B cell (primary cell): ENCODE results near the gene TCAIM. TPM values are rescaled to one million over a fixed set of nuclear protein-coding genes. Genes with fewer than 3 reads are reported as not detected.

Experiments used
- ATAC-seq: fragments of 200-7000 bp; cut with Tn5 transposase; one replicate; pipeline ENCODE4 v1.10.0; 2021; ENCODE audit warnings: low read depth, mild to moderate bottlenecking, moderate number of reproducible peaks, moderate library complexity
- CTCF ChIA-PET: fragments of 350-600 bp; sonication (Branson Sonifier 250); formaldehyde crosslinking; loops from one replicate; lab custom pipeline; 2021; ENCODE audit warnings: antibody characterized with exemption, inconsistent platforms; lab: Charles Lee
- POLR2A ChIA-PET: fragments of 350-600 bp; sonication (Branson Sonifier 250); formaldehyde crosslinking; loops from one replicate; lab custom pipeline; 2021; ENCODE audit warnings: antibody characterized with exemption; lab: Charles Lee
- DNase-seq: peaks from one replicate; pipeline ENCODE4 v3.0.0; 2013
- H2AFZ ChIP-seq: 2 replicates; pipeline ENCODE4 v1.6.1; 2012; ENCODE audit warnings: mild to moderate bottlenecking, low read depth, low read length; ENCODE audit not compliant: insufficient read depth, poor library complexity, severe bottlenecking
- H3K27ac ChIP-seq, 2 donors: 1 replicate in 1 of 2; 2 replicates in 1 of 2; pipeline ENCODE4 v1.5.1; 2012 to 2013; ENCODE audit warnings: low read length in 2 of 2, mild to moderate bottlenecking in 2 of 2, moderate library complexity in 1 of 2
- H3K27me3 ChIP-seq, 4 experiments: fragments of 200-600 bp in 1 of 4; sonication (generic) in 1 of 4; replicated peaks in 1 of 4; 1 replicate in 2 of 4; 2 replicates in 2 of 4; pipeline versions ENCODE4 v1.6.1 to v1.7.0; 2013 to 2016; ENCODE audit warnings: low read length in 3 of 4, mild to moderate bottlenecking in 2 of 4, mixed read lengths in 1 of 4, moderate library complexity in 1 of 4; ENCODE audit not compliant: insufficient read depth in 4 of 4, control insufficient read depth in 3 of 4; ENCODE audit errors: control extremely low read depth in 1 of 4
- H3K36me3 ChIP-seq, 2 experiments: replicated peaks in 1 of 2; 1 replicate in 1 of 2; 2 replicates in 1 of 2; pipeline versions ENCODE4 v1.6.1 to v1.7.1; 2013; ENCODE audit warnings: low read length in 1 of 2; ENCODE audit not compliant: insufficient read depth in 2 of 2, control insufficient read depth in 1 of 2; ENCODE audit errors: control extremely low read depth in 1 of 2, extremely low read depth in 1 of 2
- H3K4me1 ChIP-seq, 2 donors: fragments of 200-600 bp in 1 of 2; sonication (generic) in 1 of 2; 1 replicate in 1 of 2; 2 replicates in 1 of 2; pipeline versions ENCODE4 v1.5.1 to v1.6.1; 2013 to 2017; ENCODE audit warnings: low read length in 2 of 2; ENCODE audit not compliant: control insufficient read depth in 2 of 2, insufficient read depth in 2 of 2
- H3K4me2 ChIP-seq: replicated peaks from 2 replicates; pipeline ENCODE3; 2012; ENCODE audit warnings: mild to moderate bottlenecking, low read depth, low read length; ENCODE audit not compliant: poor library complexity, severe bottlenecking
- H3K4me3 ChIP-seq, 5 experiments: fragments of 200-600 bp in 1 of 5; sonication (generic) in 1 of 5; 1 replicate in 3 of 5; 2 replicates in 2 of 5; pipeline versions ENCODE4 v1.5.1 to v1.7.0; 2011 to 2016; ENCODE audit warnings: low read length in 4 of 5, mild to moderate bottlenecking in 4 of 5, low read depth in 2 of 5, control low read depth in 1 of 5, moderate library complexity in 1 of 5; ENCODE audit not compliant: insufficient read depth in 1 of 5; ENCODE audit errors: control extremely low read depth in 1 of 5, extremely low read depth in 1 of 5
- H3K79me2 ChIP-seq: fragments of 200-600 bp; sonication (generic); one replicate; pipeline ENCODE4 v1.6.0; 2016; ENCODE audit warnings: low read length; ENCODE audit not compliant: control insufficient read depth, insufficient read depth
- H3K9ac ChIP-seq: fragments of 200-600 bp; sonication (generic); 2 replicates; pipeline ENCODE4 v1.6.1; 2017; ENCODE audit warnings: mild to moderate bottlenecking, low read length, moderate library complexity
- H3K9me3 ChIP-seq, 3 donors: one replicate each; pipeline versions ENCODE4 v1.6.1 to v1.7.1; 2013; ENCODE audit warnings: low read length in 2 of 3; ENCODE audit not compliant: control insufficient read depth in 2 of 3, insufficient read depth in 1 of 3; ENCODE audit errors: control extremely low read depth in 1 of 3
- H4K20me1 ChIP-seq: 2 replicates; pipeline ENCODE4 v1.6.0; 2012; ENCODE audit warnings: mild to moderate bottlenecking, low read length; ENCODE audit not compliant: insufficient read depth, control insufficient read depth, poor library complexity, severe bottlenecking
- H3K27ac Mint-ChIP-seq: one replicate; pipeline ENCODE4 v1.8.0; 2021; ENCODE audit warnings: mixed read lengths
- H3K27me3 Mint-ChIP-seq: one replicate; pipeline ENCODE4 v1.8.0; 2021; ENCODE audit warnings: mixed read lengths
- H3K4me1 Mint-ChIP-seq: one replicate; pipeline ENCODE4 v1.8.0; 2021; ENCODE audit warnings: mixed read lengths
- H3K4me3 Mint-ChIP-seq: one replicate; pipeline ENCODE4 v1.8.0; 2021; ENCODE audit warnings: mixed read lengths
- H3K9me3 Mint-ChIP-seq: one replicate; pipeline ENCODE4 v1.8.0; 2022; ENCODE audit warnings: mixed read lengths; ENCODE audit not compliant: insufficient read depth
- CTCF ChIP-seq: fragments of 200-600 bp; IDR thresholded peaks from one replicate; pipeline ENCODE4 v1.8.0; 2022; ENCODE audit warnings: antibody characterized with exemption, mild to moderate bottlenecking
- EZH2 ChIP-seq: IDR thresholded peaks from 2 replicates; pipeline ENCODE4 v1.6.1; 2012; ENCODE audit warnings: borderline replicate concordance, low read depth, mild to moderate bottlenecking, moderate library complexity, low read length; ENCODE audit not compliant: insufficient read depth, poor library complexity, severe bottlenecking
- WGBS: methylation state at CpG from one replicate; pipeline ENCODE4 v1.1.5; 2013; ENCODE audit warnings: missing lambda C conversion rate; ENCODE audit not compliant: insufficient coverage; 5-methylcytosine and 5-hydroxymethylcytosine counted together
- intact Hi-C: fragments of 100-400 bp; cut with micrococcal nuclease; formaldehyde crosslinking; loops from one replicate; pipeline ENCODE4 v1.10.0; 2022
- polyA plus RNA-seq: library from polyadenylated mRNA; depleted of rRNA; stranded (reverse); fragments of >200 nt; gene quantifications from 2 replicates; pipeline ENCODE4 v1.2.3, GENCODE V29; 2012
- total RNA-seq, 2 donors: library from RNA; stranded (reverse); fragments of 120-200 nt in 1 of 2; gene quantifications; 1 replicate in 1 of 2; 2 replicates in 1 of 2; pipeline versions ENCODE4 v1.2.3 to v1.2.4, GENCODE V29; 2013 to 2022

The TCAIM gene
- total and polyA plus RNA-seq, 2 donors (not counting 1 experiment from before 2014, with no cell fraction given) = 4.3 to 15.8 TPM

- H3K9me3 ChIP-seq = peaks cover 0 to 8% (median 0%) of the 10 kb centered on the region in 3 donors
- Mint-ChIP-seq H3K27me3 (no peaks in the 10 kb centered on the region), H3K4me1 (no peaks in the 10 kb centered on the region), H3K27ac (no peak overlapping the region), H3K9me3 (no peaks in the 10 kb centered on the region), H3K4me3 (no peak overlapping the region)
- no peak overlapping the region for H3K4me2 ChIP-seq
- no peak overlapping the region for H2AFZ ChIP-seq
- no peak overlapping the region for H3K4me3 ChIP-seq
- no peak for DNase-seq
- H3K9ac ChIP-seq = no peak overlapping the region
- no peaks in the 10 kb centered on the region for H3K36me3 ChIP-seq
- no peaks in the 10 kb centered on the region for H3K4me1 ChIP-seq
- ATAC-seq = no peak
- ChIA-PET CTCF (no interaction called here), POLR2A (no interaction called here)
- H3K27ac ChIP-seq = no peak overlapping the region
- intact Hi-C loops = no loop called here
- no peaks in the 10 kb centered on the region for H3K79me2 ChIP-seq
- 88% methylated on average over 2 of the region's 2 CpGs for WGBS
- TF ChIP-seq CTCF (no peak), EZH2 (no peak)
- no peaks in the 10 kb centered on the region for H4K20me1 ChIP-seq
- no peaks in the 10 kb centered on the region for H3K27me3 ChIP-seq
These were observed 80.0 kb downstream of the TCAIM start for GRCh38 chr3:44418549-44418948.

- H3K27ac ChIP-seq = no peak overlapping the region
- H3K9me3 ChIP-seq = peaks cover 0 to 8% (median 0%) of the 10 kb centered on the region in 3 donors
- CTCF ChIA-PET = no interaction called here
- WGBS = 76% methylated on average over 10 of the region's 11 CpGs
- ATAC-seq = no peak
- H3K27me3 ChIP-seq = no peaks in the 10 kb centered on the region
- H3K4me3 ChIP-seq = no peak overlapping the region
- no peaks in the 10 kb centered on the region for H3K36me3 ChIP-seq
- H4K20me1 ChIP-seq = no peaks in the 10 kb centered on the region
- no peak overlapping the region for H3K9ac ChIP-seq
- no peak overlapping the region for H3K4me2 ChIP-seq
- H3K9me3 Mint-ChIP-seq = no peaks in the 10 kb centered on the region
- H3K27me3 Mint-ChIP-seq = no peaks in the 10 kb centered on the region
- no peaks in the 10 kb centered on the region for H3K79me2 ChIP-seq
- H3K4me1 ChIP-seq = no peaks in the 10 kb centered on the region
- no peak overlapping the region for H2AFZ ChIP-seq
- DNase-seq = no peak
- TF ChIP-seq CTCF = no peak
- no peak for TF ChIP-seq EZH2
- H3K4me1 Mint-ChIP-seq = no peaks in the 10 kb centered on the region
- POLR2A ChIA-PET = no interaction called here
- intact Hi-C loops = no loop called here
- H3K27ac Mint-ChIP-seq = no peak overlapping the region
- no peak overlapping the region for H3K4me3 Mint-ChIP-seq
These were observed 80.8 kb downstream of the TCAIM start for GRCh38 chr3:44419116-44419922.
